ENCODE results near the gene NT5DC3.

The NT5DC3 gene

DNA sequence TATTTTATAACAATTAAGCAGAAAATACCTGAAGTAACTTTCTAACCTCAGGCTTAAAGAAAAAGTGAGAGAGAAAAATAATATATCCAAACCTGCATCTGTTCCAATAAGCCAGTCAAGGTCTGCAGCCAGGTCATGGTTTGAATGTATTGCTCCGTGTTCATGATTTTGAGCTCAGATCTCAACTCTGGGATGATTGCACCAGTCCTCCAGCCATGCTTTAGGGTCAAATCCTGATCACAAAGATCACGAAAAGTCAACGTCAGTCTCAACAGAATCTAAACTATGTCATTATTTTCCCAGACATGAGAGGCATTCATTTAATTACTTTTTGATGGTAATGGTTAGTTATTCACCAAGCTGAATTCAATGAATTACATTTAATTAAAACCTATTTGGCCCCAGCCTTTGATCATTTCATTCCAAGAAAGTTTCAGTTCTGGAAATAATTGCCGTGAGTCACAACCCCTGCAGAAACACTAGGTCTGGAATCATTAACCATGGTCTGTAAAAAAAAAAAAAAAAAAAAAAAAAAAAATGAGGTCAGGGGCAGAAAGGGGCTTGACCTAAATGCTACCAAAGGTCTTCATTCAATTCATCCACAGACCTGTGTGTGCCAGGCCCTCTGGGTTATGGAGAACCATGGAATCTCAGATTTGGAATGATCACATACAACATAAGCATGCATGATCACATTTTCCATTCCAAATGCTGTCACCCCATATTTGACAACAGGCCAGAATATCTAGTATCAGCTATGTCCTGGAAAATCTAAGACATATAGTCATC, 55.6 kb downstream of the NT5DC3 start:
- DNase-seq (ENCODE audit: low read depth in 1 of 2, low spot score in 1 of 2) = no peak

DNA sequence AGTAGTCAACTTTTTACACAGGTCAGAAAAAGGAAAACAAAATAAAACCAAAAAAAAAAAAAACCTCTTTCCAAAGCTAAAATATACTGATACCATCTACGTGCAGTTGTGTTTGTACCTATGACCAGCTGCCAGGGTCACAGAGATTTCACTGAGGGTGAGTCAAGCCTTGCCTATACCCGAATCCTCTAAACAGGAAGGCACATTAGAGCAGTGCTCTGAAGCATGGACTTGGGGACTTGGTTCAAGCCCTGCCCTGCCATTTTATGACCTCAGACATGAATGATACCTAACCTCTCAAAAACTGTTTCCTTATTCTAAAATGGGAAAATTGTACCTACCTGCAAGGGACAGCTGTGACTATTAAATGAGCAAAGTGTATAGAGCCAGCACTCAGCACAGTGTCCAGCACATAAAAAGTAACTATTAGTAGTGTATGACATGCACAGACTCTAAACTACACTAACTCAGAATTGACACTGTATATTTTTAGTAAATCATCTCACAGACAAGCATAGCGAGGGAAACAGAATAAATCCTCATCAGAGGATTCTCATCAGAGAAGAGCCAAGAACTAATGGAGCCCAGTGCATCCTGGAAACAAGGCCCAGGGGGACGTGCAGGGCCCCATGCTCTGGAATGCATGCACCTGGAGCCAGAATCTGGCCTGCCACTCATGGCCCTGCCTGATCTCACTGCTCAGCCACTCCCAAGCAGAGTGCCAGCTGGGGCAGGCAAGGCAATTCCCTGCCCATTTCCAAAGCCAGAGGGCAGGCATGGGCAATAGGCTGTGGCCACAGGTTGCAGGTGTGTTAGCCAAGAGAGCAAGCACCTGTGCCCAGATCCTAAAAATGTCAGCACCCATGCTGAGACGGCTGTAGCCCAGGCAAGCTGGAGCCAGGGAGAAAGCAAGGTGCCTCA, 57.0 kb downstream of the NT5DC3 start:
- DNase-seq (ENCODE audit: low read depth in 1 of 2, low spot score in 1 of 2) = no peak

DNA sequence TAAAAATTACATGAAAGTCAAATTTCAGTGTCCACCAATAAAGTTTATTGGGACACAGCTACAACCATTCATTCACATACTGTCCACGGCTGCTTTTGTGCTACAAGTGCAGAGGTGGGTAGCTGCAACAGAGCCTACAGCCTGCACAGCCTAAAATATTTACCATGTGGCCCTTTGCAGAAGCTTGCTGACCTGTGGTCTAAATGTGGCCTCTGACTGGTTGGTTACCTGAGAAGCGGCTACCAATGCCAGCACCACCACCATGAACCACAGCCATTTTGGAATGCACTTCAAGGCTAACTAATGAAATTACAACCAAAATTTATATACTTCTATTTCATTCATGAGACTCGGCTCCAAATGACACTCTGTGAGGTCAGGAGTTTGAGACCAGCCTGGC, 58.6 kb downstream of the NT5DC3 start:
- DNase-seq (ENCODE audit: low read depth in 1 of 2, low spot score in 1 of 2) = no peak

GRCh38 chr12:103780992-103781391, 60.0 kb downstream of the NT5DC3 start:
- no peak for DNase-seq (ENCODE audit: low read depth in 1 of 2, low spot score in 1 of 2)

DNA sequence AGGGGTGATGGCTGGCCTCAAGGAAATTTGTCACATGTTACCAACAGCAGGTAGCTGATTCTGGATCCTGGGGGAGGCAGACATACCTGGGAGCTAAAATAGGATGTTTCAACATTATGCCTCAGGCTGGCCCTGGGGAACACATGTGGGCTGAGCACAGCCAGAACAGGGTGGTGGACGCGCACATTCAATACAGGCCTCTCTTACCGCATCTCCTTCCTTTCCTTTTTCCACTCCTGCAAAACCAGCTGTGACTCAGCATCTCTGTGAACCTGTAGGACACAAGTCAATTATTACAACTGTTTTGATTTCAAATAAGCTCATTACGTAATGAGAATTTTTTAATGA, 61.0 kb downstream of the NT5DC3 start:
- no peak for DNase-seq (ENCODE audit: low read depth in 1 of 2, low spot score in 1 of 2)

DNA sequence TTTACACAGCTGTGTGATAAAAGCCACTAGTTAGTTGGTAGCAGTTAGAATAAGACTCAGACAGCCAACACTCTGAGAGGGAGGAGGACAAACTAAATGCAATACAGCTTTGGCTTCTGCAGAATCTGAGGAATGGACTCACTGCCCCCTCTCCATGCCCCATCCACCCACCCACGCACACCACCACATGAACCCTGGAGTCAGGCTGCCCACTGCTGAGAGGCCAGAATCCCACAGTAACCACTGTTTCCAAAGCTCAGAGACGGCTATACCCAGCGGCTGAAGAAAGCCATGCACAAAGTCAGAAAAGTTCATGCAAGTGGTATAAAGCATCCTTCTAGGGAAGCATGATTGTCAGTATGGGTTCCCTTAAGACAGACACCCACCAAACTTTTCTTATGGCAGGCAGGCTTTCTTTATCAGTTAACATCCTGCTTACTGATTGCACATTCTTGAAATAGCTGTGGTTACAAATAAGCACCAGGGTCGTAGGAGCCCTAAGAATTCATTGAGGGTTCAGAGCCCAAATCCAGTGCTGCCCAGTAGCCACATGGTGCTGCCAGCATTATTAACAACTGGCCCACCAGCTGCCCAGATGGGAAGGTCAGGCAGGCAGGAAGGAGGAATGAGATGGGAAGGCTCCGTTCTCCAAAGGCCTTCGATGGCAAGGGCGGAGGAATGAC, 61.5 kb downstream of the NT5DC3 start:
- no peak for DNase-seq (ENCODE audit: low read depth in 1 of 2, low spot score in 1 of 2)

DNA sequence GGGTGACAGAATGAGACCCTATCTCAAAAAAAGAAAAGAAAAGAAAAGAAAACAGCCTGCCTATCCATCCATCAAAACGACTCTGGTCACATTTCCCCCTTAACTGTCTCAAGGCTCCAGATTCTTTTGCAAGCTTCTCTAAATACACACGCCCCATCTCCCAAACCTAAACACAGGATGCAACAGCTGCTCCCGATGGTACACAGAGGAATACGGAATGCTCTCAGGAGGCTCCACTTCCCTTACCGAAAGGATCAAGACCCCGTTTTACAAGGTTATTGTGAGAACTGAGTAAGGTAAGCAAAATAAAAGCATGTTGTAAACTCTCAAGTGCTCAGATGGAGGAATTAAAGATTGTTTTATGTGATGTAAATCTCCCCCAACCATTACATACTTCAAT, 62.3 kb downstream of the NT5DC3 start:
- DNase-seq (ENCODE audit: low read depth in 1 of 2, low spot score in 1 of 2) = no peak

- DNase-seq (ENCODE audit: low read depth in 1 of 2, low spot score in 1 of 2) = no peak
Observed at GRCh38 chr12:103774977-103775560, 66.0 kb downstream of the NT5DC3 start.

DNA sequence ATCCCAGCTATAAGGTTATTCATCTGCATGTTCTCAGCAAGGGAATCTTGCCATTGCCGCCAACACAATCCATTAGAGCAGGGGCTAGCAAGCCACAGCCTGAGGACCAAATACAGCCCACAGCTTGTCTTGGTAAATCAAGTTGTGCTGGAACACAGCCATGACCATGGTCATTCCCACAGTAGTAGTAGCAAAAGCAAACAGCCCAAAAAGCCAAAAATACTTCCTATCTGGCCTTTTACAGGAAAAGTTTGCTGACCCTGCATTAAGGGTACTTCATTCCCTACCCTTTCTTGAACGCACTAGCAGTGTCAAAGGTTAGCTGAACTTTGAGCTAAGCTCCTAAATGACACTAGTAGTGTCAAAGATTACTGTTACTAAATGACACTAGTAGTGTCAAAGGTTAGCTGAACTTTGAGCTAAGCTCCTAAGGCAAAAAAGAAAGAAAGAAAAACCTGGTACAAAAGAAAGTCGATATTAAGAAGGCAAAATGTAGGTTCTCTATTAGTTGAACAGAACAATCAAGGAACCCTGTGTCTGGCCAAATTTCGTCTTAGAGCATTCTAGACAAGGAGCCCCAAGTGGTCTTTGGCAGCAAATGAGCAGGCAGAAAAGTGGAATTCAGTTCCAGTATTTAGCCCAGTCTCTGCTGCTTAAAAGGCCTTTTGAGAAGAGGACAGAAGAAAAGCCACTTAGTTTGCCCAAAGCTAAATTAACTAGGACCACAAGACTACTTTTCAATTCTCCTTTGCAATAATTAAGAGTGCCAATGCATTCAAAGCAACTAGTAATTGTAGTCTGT, 67.7 kb downstream of the NT5DC3 start:
- no peak for DNase-seq (ENCODE audit: low read depth in 1 of 2, low spot score in 1 of 2)

DNA sequence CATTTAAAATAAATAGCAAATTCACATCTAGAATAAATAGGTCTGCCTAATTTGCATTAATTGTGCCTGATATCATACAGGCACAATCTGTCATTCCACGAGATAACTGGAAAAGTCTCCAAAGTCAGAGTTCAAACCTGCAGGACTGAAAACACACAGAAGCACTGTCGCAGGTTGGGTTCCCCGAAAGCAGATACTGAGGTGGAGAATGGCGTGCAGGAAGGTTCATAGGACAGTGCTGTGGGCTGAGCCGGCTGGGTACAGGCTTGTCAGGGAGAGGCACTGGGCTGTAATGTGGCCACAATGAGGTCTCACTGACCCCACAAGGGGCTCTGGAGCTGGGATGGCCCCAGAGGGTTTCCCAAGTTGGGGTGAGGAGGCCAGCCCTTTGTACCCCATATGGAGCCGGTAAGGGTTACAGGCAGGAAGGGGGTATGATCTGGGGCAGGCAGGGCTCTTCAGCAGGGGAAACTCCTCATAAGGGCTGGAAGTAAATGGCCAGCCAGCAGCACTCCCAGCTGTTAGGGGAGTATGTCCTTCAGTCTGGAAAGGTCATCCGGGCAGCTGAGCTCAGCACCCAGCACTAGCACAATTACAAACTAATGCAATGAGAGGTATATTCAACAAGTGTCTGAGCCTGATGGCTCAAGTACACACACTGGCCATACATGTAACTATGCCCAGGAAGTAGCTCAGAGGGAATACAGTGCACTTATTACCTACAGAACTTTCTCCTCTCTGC, 68.5 kb downstream of the NT5DC3 start:
- no peak for DNase-seq (ENCODE audit: low read depth in 1 of 2, low spot score in 1 of 2)

GRCh38 chr12:103771466-103771865, 69.6 kb downstream of the NT5DC3 start:
- no peak for DNase-seq (ENCODE audit: low read depth in 1 of 2, low spot score in 1 of 2)

GRCh38 chr12:103769240-103769945, 71.6 kb downstream of the NT5DC3 start:
- no peak for DNase-seq (ENCODE audit: low read depth in 1 of 2, low spot score in 1 of 2)

GRCh38 chr12:103768467-103769123, 72.4 kb downstream of the NT5DC3 start:
- DNase-seq (ENCODE audit: low read depth in 1 of 2, low spot score in 1 of 2) = no peak

GRCh38 chr12:103766028-103766427, 75.0 kb downstream of the NT5DC3 start:
- no peak for DNase-seq (ENCODE audit: low read depth in 1 of 2, low spot score in 1 of 2)

DNA sequence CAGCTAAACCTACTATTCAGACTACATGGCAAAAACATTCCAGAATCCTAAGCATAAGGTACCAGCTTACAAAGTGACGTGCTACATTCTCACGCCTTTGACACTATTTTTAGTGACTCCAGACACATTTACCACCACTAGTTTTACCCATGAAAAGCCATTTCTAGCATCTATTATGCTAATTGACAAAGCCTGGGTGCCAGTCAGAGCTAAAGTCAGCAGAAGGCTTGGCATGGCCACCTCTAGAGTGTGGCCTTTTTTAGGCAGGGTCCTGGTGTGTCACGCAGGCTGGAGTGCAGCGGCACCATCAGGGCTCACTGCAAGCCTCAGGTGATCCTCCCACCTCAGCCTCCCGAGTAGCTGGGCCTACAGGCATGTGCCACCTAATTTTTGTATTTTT, 75.7 kb downstream of the NT5DC3 start:
- DNase-seq (ENCODE audit: low read depth in 1 of 2, low spot score in 1 of 2) = no peak

- no peak for DNase-seq (ENCODE audit: low read depth in 1 of 2, low spot score in 1 of 2)
Observed at GRCh38 chr12:103762473-103762872, 78.6 kb downstream of the NT5DC3 start.

- DNase-seq (ENCODE audit: low read depth in 1 of 2, low spot score in 1 of 2) = no peak
Observed at GRCh38 chr12:103758310-103759089, 82.5 kb downstream of the NT5DC3 start.

- no peak for DNase-seq (ENCODE audit: low read depth in 1 of 2, low spot score in 1 of 2)
Observed at GRCh38 chr12:103757248-103757647, 83.8 kb downstream of the NT5DC3 start.
